ENCODE data around the gene CPA2. TPM values are rescaled to one million over a fixed set of nuclear protein-coding genes. Genes with fewer than 3 reads are reported as not detected.

The CPA2 gene
- polyA plus RNA-seq, 1 donor (not counting 4 experiments of a cell fraction or from before 2014, with no cell fraction given) = 0.33 TPM

DNA sequence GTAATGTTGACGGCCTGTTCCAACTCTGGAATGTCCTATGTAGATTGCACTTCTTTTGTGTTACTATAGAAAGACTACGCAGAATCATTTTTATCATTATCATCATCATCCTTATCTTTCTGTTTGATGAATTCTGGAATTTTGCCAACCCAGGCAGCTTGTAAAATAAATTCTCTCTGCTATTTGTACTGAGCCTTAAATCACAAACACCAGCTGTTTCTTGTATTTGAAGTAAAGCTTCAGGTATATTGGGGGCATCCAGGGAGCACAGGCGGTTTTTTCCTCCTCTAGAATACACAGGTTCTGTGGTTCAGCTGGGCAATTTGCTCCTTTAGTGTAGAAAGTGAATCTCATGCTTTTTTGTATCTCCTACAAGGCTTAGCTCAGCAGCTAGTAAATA lies 63.0 kb downstream of the CPA2 start:
- dilution Hi-C loops (cut with MboI; ENCODE audit: extremely low pct_ligation_motif_present, low sequenced_read_pairs) = no loop called here

DNA sequence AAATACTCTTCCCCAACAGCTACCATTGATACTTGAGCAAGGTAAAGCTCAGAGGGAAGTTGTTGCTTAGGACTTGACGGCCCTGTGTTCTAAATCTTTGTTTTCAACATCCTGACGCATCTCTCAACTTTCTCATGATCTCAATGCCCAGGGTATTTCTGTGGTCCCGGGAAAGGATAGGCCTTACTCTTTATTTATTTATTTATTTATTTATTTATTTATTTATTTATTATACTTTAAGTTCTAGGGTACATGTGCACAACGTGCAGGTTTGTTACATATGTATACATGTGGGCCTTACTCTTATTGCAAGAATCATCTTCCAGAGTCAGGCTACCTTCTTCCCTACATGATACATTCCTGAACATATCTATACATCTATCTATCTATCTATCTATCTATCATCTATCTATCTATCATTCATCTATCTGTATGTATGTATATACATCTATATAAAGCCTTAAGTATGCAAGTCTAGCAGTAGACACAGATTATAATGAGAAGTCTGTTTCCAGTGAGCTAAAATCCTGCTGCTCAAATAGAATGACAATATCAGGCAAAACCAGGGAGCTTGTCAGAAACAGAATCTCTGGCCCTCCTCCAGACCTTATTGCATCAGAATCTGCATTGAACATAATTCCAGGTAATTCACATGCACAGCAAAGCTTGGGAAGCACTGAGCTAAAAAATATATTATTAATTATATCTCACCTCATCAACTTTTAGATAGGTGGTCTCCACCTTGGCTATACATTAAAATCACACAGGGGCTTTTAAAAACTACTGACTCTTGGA lies 65.8 kb downstream of the CPA2 start:
- Histone ChIP-seq H3K9me3 (ENCODE audit: control insufficient read depth, low read depth, low read length) (no peaks in the 10 kb centered on the region), H3K36me3 (ENCODE audit: control insufficient read depth in 2 of 2, extremely low read depth in 1 of 2, insufficient read depth in 2 of 2, low read length in 2 of 2) (no peaks in the 10 kb centered on the region), H2AFZ (ENCODE audit: control insufficient read depth, low read length) (no peak overlapping the region), H3K79me2 (ENCODE audit: control insufficient read depth, insufficient read depth, low read length) (no peaks in the 10 kb centered on the region), H3K4me3 (ENCODE audit: control insufficient read depth in 2 of 3, extremely low read depth in 1 of 3, insufficient read depth in 2 of 3, low read depth in 1 of 3, low read length in 3 of 3) (no peak overlapping the region), H3K9ac (ENCODE audit: control insufficient read depth, extremely low read depth, insufficient read depth, low read length) (no peak overlapping the region), H3K4me1 (ENCODE audit: control insufficient read depth, extremely low read depth, insufficient read depth, low read length) (no peaks in the 10 kb centered on the region), H4K20me1 (ENCODE audit: control insufficient read depth, extremely low read depth, insufficient read depth, low read length) (no peaks in the 10 kb centered on the region), H3K4me2 (ENCODE audit: control insufficient read depth, extremely low read depth, insufficient read depth, low read depth, low read length) (no peak overlapping the region), H3K27ac (ENCODE audit: control insufficient read depth, insufficient read depth, low read length) (no peak overlapping the region), H3K9me1 (ENCODE audit: control insufficient read depth, extremely low read depth, insufficient read depth, low read length) (no peaks in the 10 kb centered on the region), H3K27me3 (ENCODE audit: control insufficient read depth, extremely low read depth, insufficient read depth, low read length) (no peaks in the 10 kb centered on the region)
- TF ChIP-seq, protein P1, sequence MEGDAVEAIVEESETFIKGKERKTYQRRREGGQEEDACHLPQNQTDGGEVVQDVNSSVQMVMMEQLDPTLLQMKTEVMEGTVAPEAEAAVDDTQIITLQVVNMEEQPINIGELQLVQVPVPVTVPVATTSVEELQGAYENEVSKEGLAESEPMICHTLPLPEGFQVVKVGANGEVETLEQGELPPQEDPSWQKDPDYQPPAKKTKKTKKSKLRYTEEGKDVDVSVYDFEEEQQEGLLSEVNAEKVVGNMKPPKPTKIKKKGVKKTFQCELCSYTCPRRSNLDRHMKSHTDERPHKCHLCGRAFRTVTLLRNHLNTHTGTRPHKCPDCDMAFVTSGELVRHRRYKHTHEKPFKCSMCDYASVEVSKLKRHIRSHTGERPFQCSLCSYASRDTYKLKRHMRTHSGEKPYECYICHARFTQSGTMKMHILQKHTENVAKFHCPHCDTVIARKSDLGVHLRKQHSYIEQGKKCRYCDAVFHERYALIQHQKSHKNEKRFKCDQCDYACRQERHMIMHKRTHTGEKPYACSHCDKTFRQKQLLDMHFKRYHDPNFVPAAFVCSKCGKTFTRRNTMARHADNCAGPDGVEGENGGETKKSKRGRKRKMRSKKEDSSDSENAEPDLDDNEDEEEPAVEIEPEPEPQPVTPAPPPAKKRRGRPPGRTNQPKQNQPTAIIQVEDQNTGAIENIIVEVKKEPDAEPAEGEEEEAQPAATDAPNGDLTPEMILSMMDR (optimal IDR thresholded peaks at IDR 0.05 in 1 of 3, IDR thresholded peaks at IDR 0.05 in 1 of 3, conservative IDR thresholded peaks at IDR 0.05 in 1 of 3; ENCODE audit: extremely low read depth in 1 of 3, insufficient read depth in 2 of 3, low read length in 3 of 3) = no peak
- TF ChIP-seq EZH2 (IDR thresholded peaks at IDR 0.05; ENCODE audit: low read length) = no peak
- dilution Hi-C loops (cut with MboI; ENCODE audit: extremely low pct_ligation_motif_present, low sequenced_read_pairs) = no loop called here
- FAIRE-seq (no peak), DNase-seq (ENCODE audit: low read depth, low spot score) (no peak)

More for the DNA sequence above, 63.0 kb downstream of the CPA2 start:
- no peaks in the 10 kb centered on the region for H3K4me1 ChIP-seq (ENCODE audit: control insufficient read depth, extremely low read depth, insufficient read depth, low read length)
- no peaks in the 10 kb centered on the region for H3K79me2 ChIP-seq (ENCODE audit: control insufficient read depth, insufficient read depth, low read length)
- no peaks in the 10 kb centered on the region for H3K9me3 ChIP-seq (ENCODE audit: control insufficient read depth, low read depth, low read length)
- no peak overlapping the region for H2AFZ ChIP-seq (ENCODE audit: control insufficient read depth, low read length)
- H3K27ac ChIP-seq (ENCODE audit: control insufficient read depth, insufficient read depth, low read length) = no peak overlapping the region
- H3K4me2 ChIP-seq (ENCODE audit: control insufficient read depth, extremely low read depth, insufficient read depth, low read depth, low read length) = no peak overlapping the region
- no peak for DNase-seq (ENCODE audit: low read depth, low spot score)
- no peak overlapping the region for H3K9ac ChIP-seq (ENCODE audit: control insufficient read depth, extremely low read depth, insufficient read depth, low read length)
- no peak for FAIRE-seq
- TF ChIP-seq, protein P1 (optimal IDR thresholded peaks at IDR 0.05 in 1 of 3, IDR thresholded peaks at IDR 0.05 in 1 of 3, conservative IDR thresholded peaks at IDR 0.05 in 1 of 3; ENCODE audit: extremely low read depth in 1 of 3, insufficient read depth in 2 of 3, low read length in 3 of 3) = no peak
- H3K27me3 ChIP-seq (ENCODE audit: control insufficient read depth, extremely low read depth, insufficient read depth, low read length) = no peaks in the 10 kb centered on the region
- H4K20me1 ChIP-seq (ENCODE audit: control insufficient read depth, extremely low read depth, insufficient read depth, low read length) = no peaks in the 10 kb centered on the region
- H3K36me3 ChIP-seq (ENCODE audit: control insufficient read depth in 2 of 2, extremely low read depth in 1 of 2, insufficient read depth in 2 of 2, low read length in 2 of 2) = no peaks in the 10 kb centered on the region
- no peak overlapping the region for H3K4me3 ChIP-seq (ENCODE audit: control insufficient read depth in 2 of 3, extremely low read depth in 1 of 3, insufficient read depth in 2 of 3, low read depth in 1 of 3, low read length in 3 of 3)
- H3K9me1 ChIP-seq (ENCODE audit: control insufficient read depth, extremely low read depth, insufficient read depth, low read length) = no peaks in the 10 kb centered on the region

Data from keratinocyte (primary cell).